Endothelial cell (in vitro differentiated cells): ENCODE measurements around the gene ABCC5. TPM values are rescaled to one million over a fixed set of nuclear protein-coding genes. Genes with fewer than 3 reads are reported as not detected.

Experiments used
- DNase-seq: peaks from one replicate; pipeline ENCODE4 v3.0.0; 2021; ENCODE audit warnings: low spot score
- H3K27ac Mint-ChIP-seq: one replicate; pipeline ENCODE4 v1.8.0; 2021; ENCODE audit warnings: mixed read lengths, inconsistent platforms; ENCODE audit not compliant: unreplicated experiment
- H3K27me3 Mint-ChIP-seq: one replicate; pipeline ENCODE4 v1.8.0; 2021; ENCODE audit warnings: mild to moderate bottlenecking, moderate library complexity, mixed read lengths, inconsistent platforms; ENCODE audit not compliant: unreplicated experiment
- H3K36me3 Mint-ChIP-seq: one replicate; pipeline ENCODE4 v1.8.0; 2021; ENCODE audit warnings: mild to moderate bottlenecking, low read depth, mixed read lengths, inconsistent platforms; ENCODE audit not compliant: unreplicated experiment
- H3K4me1 Mint-ChIP-seq: one replicate; pipeline ENCODE4 v1.8.0; 2021; ENCODE audit warnings: mild to moderate bottlenecking, mixed read lengths, inconsistent platforms; ENCODE audit not compliant: unreplicated experiment
- H3K4me3 Mint-ChIP-seq: one replicate; pipeline ENCODE4 v1.8.0; 2021; ENCODE audit warnings: mild to moderate bottlenecking, mixed read lengths, inconsistent platforms; ENCODE audit not compliant: unreplicated experiment
- H3K9me3 Mint-ChIP-seq: one replicate; pipeline ENCODE4 v1.8.0; 2021; ENCODE audit warnings: mixed read lengths, inconsistent platforms; ENCODE audit not compliant: unreplicated experiment
- total RNA-seq: library from RNA; stranded (reverse); fragmentation: NEBNext Ultra II Directional; extraction: Animal tissue kit (Norgen Biotek cat#: 25700); gene quantifications from one replicate; pipeline ENCODE4 v1.2.1, GENCODE V29; 2021; ENCODE audit not compliant: unreplicated experiment
- TF ChIP-seq, protein P1 (sequence below): fragments of 200-600 bp; sonication (generic); IDR thresholded peaks from one replicate; pipeline ENCODE4 v1.5.0; 2021; ENCODE audit warnings: antibody characterized with exemption; ENCODE audit not compliant: unreplicated experiment

Gene ABCC5
- total RNA-seq, 1 donor from 2014 or later = 45.9 TPM

DNA sequence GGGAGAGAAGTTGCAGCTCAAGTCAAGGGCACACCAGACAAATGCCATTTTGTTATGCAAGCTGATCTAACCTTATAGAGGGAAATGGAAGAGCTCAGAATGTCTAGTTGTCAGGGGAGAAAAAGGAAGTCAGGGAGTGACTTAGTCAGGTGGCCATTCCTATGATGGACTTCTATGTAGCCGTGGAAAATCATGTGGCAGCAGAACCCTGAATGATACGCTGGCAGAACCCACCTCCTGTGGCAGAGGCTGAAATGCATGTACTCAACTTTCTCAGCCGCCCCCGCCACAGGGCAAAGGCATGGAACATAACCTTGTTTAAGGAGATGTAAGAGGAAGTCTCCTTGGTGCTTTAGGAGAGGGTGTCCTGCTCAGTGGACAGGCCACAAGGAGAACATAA is 95.3 kb downstream of the ABCC5 start:
- DNase-seq = no peak
- Mint-ChIP-seq H3K27ac (no peak overlapping the region), H3K9me3 (no peaks in the 10 kb centered on the region), H3K4me3 (no peak overlapping the region), H3K4me1 (peaks cover 8% of the 10 kb centered on the region), H3K27me3 (peaks cover 2% of the 10 kb centered on the region), H3K36me3 (peaks cover 16% of the 10 kb centered on the region)
- TF ChIP-seq, protein P1, sequence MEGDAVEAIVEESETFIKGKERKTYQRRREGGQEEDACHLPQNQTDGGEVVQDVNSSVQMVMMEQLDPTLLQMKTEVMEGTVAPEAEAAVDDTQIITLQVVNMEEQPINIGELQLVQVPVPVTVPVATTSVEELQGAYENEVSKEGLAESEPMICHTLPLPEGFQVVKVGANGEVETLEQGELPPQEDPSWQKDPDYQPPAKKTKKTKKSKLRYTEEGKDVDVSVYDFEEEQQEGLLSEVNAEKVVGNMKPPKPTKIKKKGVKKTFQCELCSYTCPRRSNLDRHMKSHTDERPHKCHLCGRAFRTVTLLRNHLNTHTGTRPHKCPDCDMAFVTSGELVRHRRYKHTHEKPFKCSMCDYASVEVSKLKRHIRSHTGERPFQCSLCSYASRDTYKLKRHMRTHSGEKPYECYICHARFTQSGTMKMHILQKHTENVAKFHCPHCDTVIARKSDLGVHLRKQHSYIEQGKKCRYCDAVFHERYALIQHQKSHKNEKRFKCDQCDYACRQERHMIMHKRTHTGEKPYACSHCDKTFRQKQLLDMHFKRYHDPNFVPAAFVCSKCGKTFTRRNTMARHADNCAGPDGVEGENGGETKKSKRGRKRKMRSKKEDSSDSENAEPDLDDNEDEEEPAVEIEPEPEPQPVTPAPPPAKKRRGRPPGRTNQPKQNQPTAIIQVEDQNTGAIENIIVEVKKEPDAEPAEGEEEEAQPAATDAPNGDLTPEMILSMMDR = no peak

DNA sequence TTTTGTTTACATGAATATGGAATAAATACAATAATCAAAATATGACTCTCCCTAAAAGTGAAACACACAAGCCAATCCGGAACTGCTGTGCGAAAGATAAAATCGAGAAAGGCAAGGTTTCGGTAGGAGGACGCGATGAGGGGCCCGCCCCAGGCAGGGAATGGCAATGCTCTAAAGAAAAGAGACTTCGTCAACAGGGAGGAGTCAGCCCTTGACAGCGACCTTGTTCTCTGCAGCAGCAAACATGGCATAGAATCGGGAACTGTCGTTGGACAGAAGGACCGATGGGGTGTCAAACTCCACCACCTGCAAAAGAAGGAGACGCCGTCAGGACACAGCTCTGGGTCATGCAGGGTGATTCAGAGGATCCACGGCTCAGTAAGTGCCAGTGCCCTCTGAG is 96.6 kb downstream of the ABCC5 start:
- TF ChIP-seq, protein P1 = no peak
- Mint-ChIP-seq H3K4me3 (no peak overlapping the region), H3K27me3 (peaks cover 3% of the 10 kb centered on the region), H3K9me3 (no peaks in the 10 kb centered on the region), H3K4me1 (peaks cover 18% of the 10 kb centered on the region), H3K36me3 (peaks cover 10% of the 10 kb centered on the region), H3K27ac (no peak overlapping the region)
- no peak for DNase-seq

DNA sequence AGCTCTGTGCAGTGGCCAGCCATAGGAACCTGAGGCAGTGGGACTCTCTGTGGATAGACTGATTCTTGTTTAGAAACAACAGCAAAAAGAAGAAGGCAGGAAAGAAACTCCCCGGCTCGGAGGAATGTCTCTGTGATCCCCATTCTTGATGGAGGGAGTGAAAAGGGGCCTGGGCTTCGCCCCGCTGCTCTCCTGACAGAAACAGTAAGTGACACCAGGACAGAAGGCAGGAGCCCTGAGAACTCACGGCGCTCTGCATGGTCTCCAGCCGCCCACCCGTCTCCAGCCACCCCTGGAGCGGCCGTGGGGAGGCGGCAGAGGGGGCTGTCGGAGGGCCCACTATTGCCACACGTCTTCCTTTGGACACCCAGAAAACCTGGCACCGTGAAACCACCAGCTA is 97.3 kb downstream of the ABCC5 start:
- H3K27me3 Mint-ChIP-seq = peaks cover 5% of the 10 kb centered on the region
- H3K4me1 Mint-ChIP-seq = peaks cover 18% of the 10 kb centered on the region
- H3K27ac Mint-ChIP-seq = no peak overlapping the region
- H3K36me3 Mint-ChIP-seq = peaks cover 10% of the 10 kb centered on the region
- no peak overlapping the region for H3K4me3 Mint-ChIP-seq
- DNase-seq = no peak
- TF ChIP-seq, protein P1 = no peak
- H3K9me3 Mint-ChIP-seq = no peaks in the 10 kb centered on the region

DNA sequence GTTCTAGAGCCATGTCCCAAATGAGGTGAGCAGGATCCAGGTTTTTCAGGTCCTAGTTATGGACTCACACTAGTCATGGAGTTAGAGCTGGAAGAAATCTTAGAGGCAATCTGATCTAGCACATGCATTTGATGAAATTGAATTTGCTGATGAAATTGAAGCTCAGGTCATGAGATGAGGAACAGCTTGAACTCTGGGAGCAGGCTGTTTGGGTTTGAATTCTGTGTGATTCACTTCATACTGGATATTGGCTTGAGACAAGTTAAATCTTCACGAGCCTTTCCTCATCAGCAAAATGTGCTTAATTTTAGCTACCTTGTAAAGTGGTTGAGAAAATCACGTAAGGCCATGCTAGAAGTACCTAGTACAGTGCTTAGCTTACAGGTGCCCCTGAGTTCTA is 99.5 kb downstream of the ABCC5 start:
- Mint-ChIP-seq H3K9me3 (no peaks in the 10 kb centered on the region), H3K4me3 (no peak overlapping the region), H3K4me1 (peaks cover 18% of the 10 kb centered on the region), H3K27me3 (peaks cover 5% of the 10 kb centered on the region), H3K27ac (no peak overlapping the region), H3K36me3 (no peaks in the 10 kb centered on the region)
- TF ChIP-seq, protein P1 = no peak
- DNase-seq = no peak

DNA sequence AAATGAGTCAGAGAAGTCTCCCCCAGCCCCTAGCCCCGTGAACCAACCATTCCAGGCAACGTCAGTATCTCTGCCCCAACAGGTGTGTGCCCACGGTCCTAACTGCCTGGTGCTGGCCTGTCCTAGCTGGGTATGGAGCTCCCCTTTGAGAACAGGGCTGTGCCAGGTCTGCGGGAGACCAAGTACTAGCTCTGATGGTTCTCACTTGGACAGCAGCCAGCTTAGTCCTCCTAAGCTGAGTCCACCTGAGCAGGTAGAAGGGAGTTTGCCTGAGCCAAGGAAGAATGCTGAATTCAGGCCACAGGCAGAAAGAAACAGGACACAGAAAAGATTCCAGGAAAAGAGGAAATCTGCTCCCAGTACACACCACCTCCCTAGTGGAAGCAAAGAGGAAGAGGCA is 99.9 kb downstream of the ABCC5 start:
- Mint-ChIP-seq H3K27ac (no peak overlapping the region), H3K4me1 (peaks cover 18% of the 10 kb centered on the region), H3K27me3 (peaks cover 5% of the 10 kb centered on the region), H3K4me3 (peak overlapping the region; percentile 9), H3K9me3 (no peaks in the 10 kb centered on the region), H3K36me3 (no peaks in the 10 kb centered on the region)
- no peak for DNase-seq
- TF ChIP-seq, protein P1 = no peak
